Stimulated activated naive CD8-positive, alpha-beta T cell treated with anti-CD3 and anti-CD28 coated beads, Interleukin-15, Interleukin-2, amounts not matched to agents 100 ng/mL and 50 ng/mL, for 24 hours (primary cell): ENCODE results near the gene KIAA0825.
"Not testable (repeated sequence)": the region's sequence is repeated elsewhere in the genome, so short reads cannot be mapped to it uniquely, and the experiment has no call there.

Experiments
- H3K27ac Mint-ChIP-seq: one replicate; pipeline ENCODE4 v1.8.0; 2021; ENCODE audit warnings: mild to moderate bottlenecking, mixed read lengths
- H3K27me3 Mint-ChIP-seq: one replicate; pipeline ENCODE4 v1.8.0; 2021; ENCODE audit warnings: mixed read lengths
- H3K36me3 Mint-ChIP-seq: one replicate; pipeline ENCODE4 v1.8.0; 2021; ENCODE audit warnings: low read depth, mixed read lengths
- H3K4me1 Mint-ChIP-seq: one replicate; pipeline ENCODE4 v1.8.0; 2021; ENCODE audit warnings: low read depth, mixed read lengths
- H3K4me3 Mint-ChIP-seq: one replicate; pipeline ENCODE4 v1.8.0; 2021; ENCODE audit warnings: mild to moderate bottlenecking, mixed read lengths
- H3K9me3 Mint-ChIP-seq: one replicate; pipeline ENCODE4 v1.8.0; 2021; ENCODE audit warnings: mixed read lengths

Gene KIAA0825

DNA sequence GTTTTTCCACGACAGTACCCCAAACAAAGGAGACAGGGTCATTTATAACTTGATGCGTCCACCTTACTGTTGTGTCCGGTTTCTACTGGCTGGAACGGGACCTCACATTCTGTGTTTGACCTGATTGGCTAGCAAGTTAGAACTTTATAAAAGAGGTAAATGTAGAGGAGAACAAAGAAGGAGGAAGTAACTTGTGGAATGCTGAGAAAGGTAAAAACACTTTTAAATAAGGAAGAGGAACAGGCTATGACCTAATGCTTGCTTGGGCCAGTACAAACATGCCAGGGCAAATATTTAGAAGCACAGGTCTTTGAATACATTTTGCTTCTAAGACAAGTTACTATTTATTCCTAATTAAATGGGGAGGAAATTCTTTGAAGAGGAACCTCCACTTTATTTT is 251.6 kb downstream of the KIAA0825 start:
- H3K27ac Mint-ChIP-seq: no peak overlapping the region
- no peaks in the 10 kb centered on the region for H3K27me3 Mint-ChIP-seq
- no peak overlapping the region for H3K4me3 Mint-ChIP-seq

GRCh38 chr5:94362857-94363256 is 255.5 kb downstream of the KIAA0825 start:
- no peak overlapping the region for H3K27ac Mint-ChIP-seq
- H3K4me3 Mint-ChIP-seq: no peak overlapping the region
- H3K4me1 Mint-ChIP-seq: no peaks in the 10 kb centered on the region
- no peaks in the 10 kb centered on the region for H3K27me3 Mint-ChIP-seq
- no peaks in the 10 kb centered on the region for H3K36me3 Mint-ChIP-seq
- no peaks in the 10 kb centered on the region for H3K9me3 Mint-ChIP-seq

More for the DNA sequence above, 251.6 kb downstream of the KIAA0825 start:
- H3K9me3 Mint-ChIP-seq: no peaks in the 10 kb centered on the region
- no peaks in the 10 kb centered on the region for H3K36me3 Mint-ChIP-seq
- H3K4me1 Mint-ChIP-seq: no peaks in the 10 kb centered on the region

DNA sequence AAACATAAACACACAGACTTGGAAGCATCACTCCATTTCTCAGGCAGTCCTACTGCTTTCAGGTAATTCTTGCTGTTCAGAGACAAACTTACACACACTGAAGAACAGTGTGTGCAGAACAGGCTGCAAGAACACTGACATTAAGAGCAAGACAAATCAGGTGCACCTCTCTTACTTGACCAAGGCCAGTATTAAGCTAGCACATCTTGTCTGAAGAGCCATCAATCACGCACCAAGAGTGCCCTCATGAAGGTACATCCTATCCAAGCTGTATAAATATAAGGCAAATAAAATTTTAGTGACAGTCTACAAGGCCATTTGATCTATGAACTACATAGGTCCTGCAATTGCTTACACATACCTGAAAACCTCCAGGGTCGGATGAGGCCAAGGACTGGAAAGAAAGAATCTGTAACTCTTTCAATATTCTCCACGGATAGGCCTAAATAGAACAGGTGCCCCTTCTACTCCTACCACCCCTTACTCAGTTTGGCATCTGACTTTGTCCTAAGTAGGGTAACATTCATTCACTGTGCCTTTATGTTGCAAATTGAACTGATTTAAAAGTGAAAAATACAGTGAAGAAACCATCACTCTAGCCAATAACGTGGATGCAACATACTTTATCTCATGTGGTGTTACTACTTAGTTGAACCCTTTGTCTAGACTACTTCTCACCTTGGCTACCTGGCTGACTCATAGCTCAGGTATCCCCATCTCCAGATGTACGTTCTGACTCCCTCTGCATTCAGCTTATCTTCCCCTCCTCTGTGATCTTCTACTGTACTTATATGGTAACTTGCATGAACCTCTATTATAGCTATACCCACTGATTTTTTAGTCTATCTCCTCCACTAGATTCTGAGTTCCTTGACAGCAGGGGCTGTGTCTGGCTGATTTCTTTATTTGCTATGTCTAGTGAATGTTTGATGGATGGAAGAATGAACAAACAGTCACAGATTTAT is 256.3 kb downstream of the KIAA0825 start:
- Mint-ChIP-seq H3K27me3 (no peaks in the 10 kb centered on the region), H3K27ac (no peak overlapping the region), H3K4me3 (no peak overlapping the region), H3K9me3 (no peaks in the 10 kb centered on the region), H3K36me3 (no peaks in the 10 kb centered on the region), H3K4me1 (no peaks in the 10 kb centered on the region)

DNA sequence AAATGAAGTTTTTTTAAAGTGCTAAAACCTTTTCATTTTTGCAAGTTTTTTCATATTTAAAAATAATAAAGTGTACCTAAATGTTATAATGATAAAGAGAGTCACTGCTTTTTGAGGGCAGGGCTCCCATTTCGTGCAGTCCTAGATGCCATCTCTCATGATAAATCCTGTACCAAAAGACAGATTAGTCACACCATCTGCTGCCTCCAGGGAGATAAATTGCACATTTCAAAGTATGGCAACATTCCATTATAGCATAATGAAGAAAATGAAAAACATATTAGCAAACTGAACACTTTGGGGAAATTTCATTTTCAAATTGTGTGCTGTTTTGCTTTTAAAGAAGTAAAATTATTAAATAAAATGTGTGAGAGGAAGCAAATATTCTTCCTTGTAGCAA is 257.2 kb downstream of the KIAA0825 start:
- no peaks in the 10 kb centered on the region for H3K36me3 Mint-ChIP-seq
- H3K27ac Mint-ChIP-seq: no peak overlapping the region
- no peaks in the 10 kb centered on the region for H3K27me3 Mint-ChIP-seq
- H3K4me1 Mint-ChIP-seq: no peaks in the 10 kb centered on the region
- no peak overlapping the region for H3K4me3 Mint-ChIP-seq
- H3K9me3 Mint-ChIP-seq: no peaks in the 10 kb centered on the region

DNA sequence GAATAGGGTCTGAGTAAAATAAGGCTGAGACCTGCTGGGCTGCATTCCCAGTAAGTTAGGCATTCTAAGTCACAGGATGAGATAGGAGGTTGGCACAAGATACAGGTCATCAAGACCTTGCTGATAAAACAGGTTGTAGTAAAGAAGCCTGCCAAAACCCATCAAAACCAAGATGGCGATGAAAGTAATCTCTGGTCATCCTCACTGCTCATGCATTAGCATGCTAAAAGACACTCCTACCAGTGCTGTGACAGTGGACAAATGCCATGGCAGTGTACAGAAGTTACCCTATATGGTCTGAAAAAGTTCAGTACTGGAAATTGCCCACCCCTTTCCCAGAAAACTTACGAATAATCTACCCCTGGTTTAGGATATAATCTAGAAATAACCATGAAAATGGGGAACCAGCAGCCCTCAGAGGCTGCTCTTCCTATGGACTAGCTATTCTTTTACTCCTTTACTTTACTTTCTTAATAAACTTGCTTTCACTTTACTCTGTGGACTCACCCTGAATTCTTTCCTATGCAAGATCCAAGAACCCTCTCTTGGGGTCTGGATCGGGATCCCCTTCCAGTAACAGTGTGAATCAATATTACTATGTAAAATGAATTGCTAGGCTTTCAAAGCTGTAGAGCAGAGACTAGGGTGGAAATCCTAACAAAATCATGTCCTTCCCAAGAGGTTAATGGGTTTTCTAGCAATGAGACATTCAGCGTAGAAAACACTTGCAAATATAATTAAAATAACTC is 257.8 kb downstream of the KIAA0825 start:
- no peaks in the 10 kb centered on the region for H3K4me1 Mint-ChIP-seq
- H3K27ac Mint-ChIP-seq: no peak overlapping the region
- no peaks in the 10 kb centered on the region for H3K36me3 Mint-ChIP-seq
- H3K9me3 Mint-ChIP-seq: no peaks in the 10 kb centered on the region
- no peaks in the 10 kb centered on the region for H3K27me3 Mint-ChIP-seq
- H3K4me3 Mint-ChIP-seq: no peak overlapping the region

- Mint-ChIP-seq H3K4me3 (no peak overlapping the region), H3K4me1 (no peaks in the 10 kb centered on the region), H3K9me3 (no peaks in the 10 kb centered on the region), H3K27ac (no peak overlapping the region), H3K36me3 (no peaks in the 10 kb centered on the region), H3K27me3 (no peaks in the 10 kb centered on the region)
Observed at GRCh38 chr5:94359880-94360279, 258.5 kb downstream of the KIAA0825 start.

DNA sequence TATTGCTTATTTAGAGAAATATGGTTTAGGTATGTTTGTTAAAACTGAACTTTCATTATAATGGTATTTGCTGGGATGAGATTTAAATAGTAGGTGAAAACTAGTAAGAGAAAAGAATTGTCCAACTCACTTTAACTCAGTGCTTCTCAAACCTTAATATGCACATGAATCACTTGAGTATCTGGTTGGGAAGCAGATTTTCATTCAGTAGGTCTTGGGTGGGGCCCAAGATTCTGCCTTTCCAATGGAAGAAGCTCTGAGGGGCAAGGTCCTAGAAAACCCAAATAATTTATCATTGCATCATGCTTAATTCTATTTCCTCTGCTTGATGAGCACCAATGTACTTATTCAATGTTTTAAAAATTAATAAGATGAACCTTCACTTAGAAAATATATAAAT is 262.6 kb downstream of the KIAA0825 start:
- Mint-ChIP-seq H3K4me1 (no peaks in the 10 kb centered on the region), H3K4me3 (no peak overlapping the region), H3K27ac (no peak overlapping the region), H3K36me3 (no peaks in the 10 kb centered on the region), H3K27me3 (no peaks in the 10 kb centered on the region), H3K9me3 (no peaks in the 10 kb centered on the region)

DNA sequence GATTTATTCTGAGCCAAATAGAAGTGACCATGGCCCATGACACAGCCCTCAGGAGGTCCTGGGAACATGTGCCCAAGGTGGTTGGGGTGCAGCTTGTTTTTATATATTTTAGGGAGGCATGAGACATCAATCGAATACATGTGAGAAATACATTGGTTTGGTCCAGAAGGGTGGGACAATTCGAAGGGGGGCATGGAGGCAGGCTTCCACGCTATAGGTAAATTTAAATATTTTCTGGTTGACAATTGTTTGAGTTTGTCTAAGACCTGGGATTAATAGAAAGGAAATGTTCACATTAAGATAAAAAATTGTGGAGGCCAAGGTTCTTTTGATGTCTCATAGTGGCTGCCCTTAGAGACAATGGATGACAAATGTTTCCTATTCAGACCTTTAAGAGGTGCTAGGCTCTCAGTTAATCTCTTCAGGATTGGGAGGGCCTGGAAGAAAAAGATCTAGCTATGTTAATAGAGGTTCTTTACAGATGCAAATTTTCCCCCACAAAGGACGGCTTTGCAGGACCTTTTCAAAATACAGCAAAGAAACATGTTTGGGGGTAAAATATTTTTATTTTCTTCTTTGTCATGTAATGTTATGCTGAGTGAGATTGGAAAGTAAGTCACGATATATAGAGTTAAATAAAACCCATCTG is 263.4 kb downstream of the KIAA0825 start:
- not testable (repeated sequence) for H3K4me3 Mint-ChIP-seq, H3K27ac Mint-ChIP-seq, H3K9me3 Mint-ChIP-seq, H3K36me3 Mint-ChIP-seq, H3K4me1 Mint-ChIP-seq, H3K27me3 Mint-ChIP-seq

DNA sequence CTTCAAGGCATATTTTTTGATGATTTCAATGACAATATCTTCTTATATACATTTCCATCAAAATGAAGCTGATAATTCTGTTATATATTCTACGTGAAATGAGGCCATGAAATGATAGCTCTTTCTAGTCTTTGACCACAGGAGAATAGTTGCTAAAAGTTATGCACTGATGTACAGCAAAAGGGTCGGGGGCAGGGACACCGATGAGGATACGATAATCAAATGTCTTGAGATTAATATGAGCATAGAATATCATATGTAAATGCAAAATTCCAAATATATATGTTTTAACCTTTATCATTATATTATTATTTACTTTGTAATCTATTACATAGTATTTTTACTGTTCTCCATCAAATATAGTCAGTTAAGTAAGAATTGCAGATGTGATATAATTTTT is 264.8 kb downstream of the KIAA0825 start:
- no peak overlapping the region for H3K27ac Mint-ChIP-seq
- H3K4me1 Mint-ChIP-seq: no peaks in the 10 kb centered on the region
- no peaks in the 10 kb centered on the region for H3K27me3 Mint-ChIP-seq
- no peaks in the 10 kb centered on the region for H3K36me3 Mint-ChIP-seq
- peaks cover 8% of the 10 kb centered on the region for H3K9me3 Mint-ChIP-seq
- H3K4me3 Mint-ChIP-seq: no peak overlapping the region

GRCh38 chr5:94347130-94347529 is 271.3 kb downstream of the KIAA0825 start:
- no peaks in the 10 kb centered on the region for H3K36me3 Mint-ChIP-seq
- no peak overlapping the region for H3K27ac Mint-ChIP-seq
- H3K27me3 Mint-ChIP-seq: no peaks in the 10 kb centered on the region
- no peaks in the 10 kb centered on the region for H3K4me1 Mint-ChIP-seq
- H3K4me3 Mint-ChIP-seq: no peak overlapping the region
- H3K9me3 Mint-ChIP-seq: peaks cover 21% of the 10 kb centered on the region

GRCh38 chr5:94345257-94345656 is 273.1 kb downstream of the KIAA0825 start:
- Mint-ChIP-seq H3K9me3 (peaks cover 21% of the 10 kb centered on the region), H3K4me3 (no peak overlapping the region), H3K36me3 (no peaks in the 10 kb centered on the region), H3K27me3 (no peaks in the 10 kb centered on the region), H3K27ac (no peak overlapping the region), H3K4me1 (no peaks in the 10 kb centered on the region)

GRCh38 chr5:94337617-94338016 is 280.8 kb downstream of the KIAA0825 start:
- Mint-ChIP-seq H3K36me3 (no peaks in the 10 kb centered on the region), H3K4me1 (no peaks in the 10 kb centered on the region), H3K27me3 (no peaks in the 10 kb centered on the region), H3K4me3 (no peak overlapping the region), H3K27ac (no peak overlapping the region), H3K9me3 (no peaks in the 10 kb centered on the region)

DNA sequence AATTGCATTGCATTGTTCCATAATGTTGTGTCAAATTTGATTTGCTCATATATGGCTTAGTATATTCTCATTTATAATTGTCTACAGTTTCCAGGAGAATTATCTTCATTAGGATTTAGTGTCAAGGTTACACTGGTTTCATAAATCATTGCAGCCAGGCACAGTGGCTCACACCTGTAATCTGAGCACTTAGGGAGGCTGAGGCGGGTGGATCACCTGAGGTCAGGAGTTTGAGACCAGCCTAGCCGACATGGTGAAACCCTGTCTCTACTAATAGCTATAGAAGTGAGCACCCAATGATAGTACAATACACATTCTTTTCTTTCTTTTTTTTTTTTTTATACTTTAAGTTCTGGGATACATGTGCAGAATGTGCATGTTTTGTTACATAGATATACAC is 282.5 kb downstream of the KIAA0825 start:
- no peak overlapping the region for H3K27ac Mint-ChIP-seq

GRCh38 chr5:94329115-94329514 is 289.3 kb downstream of the KIAA0825 start:
- no peak overlapping the region for H3K4me3 Mint-ChIP-seq
- no peaks in the 10 kb centered on the region for H3K36me3 Mint-ChIP-seq
- H3K4me1 Mint-ChIP-seq: no peaks in the 10 kb centered on the region
- no peak overlapping the region for H3K27ac Mint-ChIP-seq
- H3K9me3 Mint-ChIP-seq: peaks cover 5% of the 10 kb centered on the region
- H3K27me3 Mint-ChIP-seq: no peaks in the 10 kb centered on the region

More for the DNA sequence above, 282.5 kb downstream of the KIAA0825 start:
- H3K36me3 Mint-ChIP-seq: no peaks in the 10 kb centered on the region
- no peaks in the 10 kb centered on the region for H3K4me1 Mint-ChIP-seq
- no peaks in the 10 kb centered on the region for H3K9me3 Mint-ChIP-seq
- H3K4me3 Mint-ChIP-seq: no peak overlapping the region
- no peaks in the 10 kb centered on the region for H3K27me3 Mint-ChIP-seq

GRCh38 chr5:94326586-94326985 is 291.8 kb downstream of the KIAA0825 start:
- Mint-ChIP-seq H3K4me3 (no peak overlapping the region), H3K27ac (no peak overlapping the region), H3K27me3 (no peaks in the 10 kb centered on the region), H3K9me3 (peaks cover 5% of the 10 kb centered on the region), H3K36me3 (no peaks in the 10 kb centered on the region), H3K4me1 (no peaks in the 10 kb centered on the region)
